Iris pigment epithelial cell (primary cell): ENCODE data around the gene AUTS2.
A peak's percentile ranks its signal among the peaks of the same experiment; 100 is the strongest.
"Not testable (repeated sequence)": the region's sequence is repeated elsewhere in the genome, so short reads cannot be mapped to it uniquely, and the experiment has no call there.

Experiments used
- DNase-seq: peaks from one replicate; pipeline ENCODE4 v3.0.0-alpha.2; 2011; ENCODE audit warnings: low read depth

Gene AUTS2

GRCh38 chr7:70786076-70786475, 1187.8 kb downstream of the AUTS2 start:
- no peak for DNase-seq

GRCh38 chr7:70787286-70787685, 1189.0 kb downstream of the AUTS2 start:
- no peak for DNase-seq

- no peak for DNase-seq
Measured at GRCh38 chr7:70787771-70788170, 1189.5 kb downstream of the AUTS2 start.

GRCh38 chr7:70788276-70788675, 1190.0 kb downstream of the AUTS2 start:
- DNase-seq = peak; percentile 10

GRCh38 chr7:70789481-70790214, 1191.4 kb downstream of the AUTS2 start:
- DNase-seq = no peak

- DNase-seq = no peak
Measured at GRCh38 chr7:70790215-70791073, 1192.2 kb downstream of the AUTS2 start.

- DNase-seq = no peak
Measured at GRCh38 chr7:70791341-70791740, 1193.1 kb downstream of the AUTS2 start.

GRCh38 chr7:70793060-70793459, 1194.8 kb downstream of the AUTS2 start:
- DNase-seq = no peak

- DNase-seq = no peak
Measured at GRCh38 chr7:70793821-70794220, 1195.5 kb downstream of the AUTS2 start.

GRCh38 chr7:70794962-70795361, 1196.7 kb downstream of the AUTS2 start:
- no peak for DNase-seq

- no peak for DNase-seq
Measured at GRCh38 chr7:70795948-70796347, 1197.7 kb downstream of the AUTS2 start.

- DNase-seq = no peak
Measured at GRCh38 chr7:70797109-70797514, 1198.8 kb downstream of the AUTS2 start.

- no peak for DNase-seq
Measured at GRCh38 chr7:70799841-70800405, 1201.6 kb downstream of the AUTS2 start.

- peak; percentile 35 for DNase-seq
Measured at GRCh38 chr7:70805360-70805759, 1207.1 kb downstream of the AUTS2 start.

GRCh38 chr7:70807650-70808049, 1209.4 kb downstream of the AUTS2 start:
- DNase-seq = no peak

GRCh38 chr7:70808876-70809275, 1210.6 kb downstream of the AUTS2 start:
- DNase-seq = no peak

GRCh38 chr7:70810558-70811139, 1212.4 kb downstream of the AUTS2 start:
- no peak for DNase-seq

- DNase-seq = no peak
Measured at GRCh38 chr7:70812511-70812910, 1214.2 kb downstream of the AUTS2 start.

- not testable (repeated sequence) for DNase-seq
Measured at GRCh38 chr7:70822490-70822889, 1224.2 kb downstream of the AUTS2 start.

GRCh38 chr7:70829221-70830059, 1231.2 kb downstream of the AUTS2 start:
- DNase-seq = peak; percentile 52

GRCh38 chr7:70830060-70830395, 1231.8 kb downstream of the AUTS2 start:
- no peak for DNase-seq

- no peak for DNase-seq
Measured at GRCh38 chr7:70830426-70830825, 1232.2 kb downstream of the AUTS2 start.
